Fibroblast of lung (primary cell): ENCODE measurements around the gene SNX4.

Experiments used
- EZH2 ChIP-seq: IDR thresholded peaks from 2 replicates; pipeline ENCODE4 v1.5.1; 2012; ENCODE audit warnings: low read length, control low read depth, mild to moderate bottlenecking; ENCODE audit errors: missing control alignments
- TF ChIP-seq, protein P1 (sequence below), 2 donors: IDR thresholded peaks in 1 of 2; conservative IDR thresholded peaks in 1 of 2; 1 replicate in 1 of 2; 2 replicates in 1 of 2; pipeline ENCODE4 v1.5.1; 2011 to 2012; ENCODE audit warnings: low read length in 2 of 2, control low read depth in 1 of 2, inconsistent platforms in 1 of 2, low read depth in 1 of 2, mild to moderate bottlenecking in 1 of 2

- TF ChIP-seq, protein P1, sequence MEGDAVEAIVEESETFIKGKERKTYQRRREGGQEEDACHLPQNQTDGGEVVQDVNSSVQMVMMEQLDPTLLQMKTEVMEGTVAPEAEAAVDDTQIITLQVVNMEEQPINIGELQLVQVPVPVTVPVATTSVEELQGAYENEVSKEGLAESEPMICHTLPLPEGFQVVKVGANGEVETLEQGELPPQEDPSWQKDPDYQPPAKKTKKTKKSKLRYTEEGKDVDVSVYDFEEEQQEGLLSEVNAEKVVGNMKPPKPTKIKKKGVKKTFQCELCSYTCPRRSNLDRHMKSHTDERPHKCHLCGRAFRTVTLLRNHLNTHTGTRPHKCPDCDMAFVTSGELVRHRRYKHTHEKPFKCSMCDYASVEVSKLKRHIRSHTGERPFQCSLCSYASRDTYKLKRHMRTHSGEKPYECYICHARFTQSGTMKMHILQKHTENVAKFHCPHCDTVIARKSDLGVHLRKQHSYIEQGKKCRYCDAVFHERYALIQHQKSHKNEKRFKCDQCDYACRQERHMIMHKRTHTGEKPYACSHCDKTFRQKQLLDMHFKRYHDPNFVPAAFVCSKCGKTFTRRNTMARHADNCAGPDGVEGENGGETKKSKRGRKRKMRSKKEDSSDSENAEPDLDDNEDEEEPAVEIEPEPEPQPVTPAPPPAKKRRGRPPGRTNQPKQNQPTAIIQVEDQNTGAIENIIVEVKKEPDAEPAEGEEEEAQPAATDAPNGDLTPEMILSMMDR (conservative IDR thresholded peaks at IDR 0.05 in 1 of 2, IDR thresholded peaks at IDR 0.05 in 1 of 2; ENCODE audit: low read depth in 1 of 2, low read length in 2 of 2): no peak
- no peak for TF ChIP-seq EZH2
Observed at GRCh38 chr3:125406070-125406469, 113.9 kb downstream of the SNX4 start.
